ENCODE results near the gene GRID1.

DNA sequence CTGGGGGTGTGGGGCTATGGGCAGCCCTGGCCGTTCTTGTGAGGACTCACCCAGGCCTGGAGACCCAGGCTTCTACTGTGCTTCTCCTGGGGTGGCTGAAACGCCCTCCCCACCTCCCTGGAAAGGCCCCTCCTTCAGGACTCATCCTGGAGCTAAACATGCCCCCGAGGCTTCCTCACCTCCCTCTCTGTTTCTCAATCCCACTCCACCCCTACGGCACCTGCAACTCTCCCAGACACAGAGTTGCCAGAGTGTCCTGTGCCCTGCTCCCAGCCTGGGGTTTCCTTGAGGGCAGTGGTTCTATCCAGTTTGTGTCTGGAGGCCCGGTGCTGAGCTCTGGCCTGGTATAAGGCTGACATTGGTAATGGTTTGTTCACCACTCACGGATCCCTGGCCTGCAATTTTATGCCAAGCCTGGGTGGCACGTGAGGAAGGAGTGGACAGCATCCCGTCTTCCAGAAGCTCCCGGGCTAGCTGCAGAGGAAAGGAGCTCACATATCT is 68.0 kb downstream of the GRID1 start:
- TF ChIP-seq, protein P1, sequence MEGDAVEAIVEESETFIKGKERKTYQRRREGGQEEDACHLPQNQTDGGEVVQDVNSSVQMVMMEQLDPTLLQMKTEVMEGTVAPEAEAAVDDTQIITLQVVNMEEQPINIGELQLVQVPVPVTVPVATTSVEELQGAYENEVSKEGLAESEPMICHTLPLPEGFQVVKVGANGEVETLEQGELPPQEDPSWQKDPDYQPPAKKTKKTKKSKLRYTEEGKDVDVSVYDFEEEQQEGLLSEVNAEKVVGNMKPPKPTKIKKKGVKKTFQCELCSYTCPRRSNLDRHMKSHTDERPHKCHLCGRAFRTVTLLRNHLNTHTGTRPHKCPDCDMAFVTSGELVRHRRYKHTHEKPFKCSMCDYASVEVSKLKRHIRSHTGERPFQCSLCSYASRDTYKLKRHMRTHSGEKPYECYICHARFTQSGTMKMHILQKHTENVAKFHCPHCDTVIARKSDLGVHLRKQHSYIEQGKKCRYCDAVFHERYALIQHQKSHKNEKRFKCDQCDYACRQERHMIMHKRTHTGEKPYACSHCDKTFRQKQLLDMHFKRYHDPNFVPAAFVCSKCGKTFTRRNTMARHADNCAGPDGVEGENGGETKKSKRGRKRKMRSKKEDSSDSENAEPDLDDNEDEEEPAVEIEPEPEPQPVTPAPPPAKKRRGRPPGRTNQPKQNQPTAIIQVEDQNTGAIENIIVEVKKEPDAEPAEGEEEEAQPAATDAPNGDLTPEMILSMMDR (IDR thresholded peaks at IDR 0.05; ENCODE audit: low read length), result no peak
- TF ChIP-seq EZH2 (optimal IDR thresholded peaks at IDR 0.05; ENCODE audit: low read depth, low read length), result no peak
- no peak for TF ChIP-seq EZH2phosphoT487 (IDR thresholded peaks at IDR 0.05; ENCODE audit: low read length)
